Fibroblast of lung (primary cell): ENCODE results near the gene ETV6. TPM values are rescaled to one million over a fixed set of nuclear protein-coding genes. Genes with fewer than 3 reads are reported as not detected.

Experiments used
- DNase-seq, 2 donors: peaks; one replicate each; pipeline versions ENCODE4 v3.0.0 to v3.0.0-alpha.2; 2010; ENCODE audit warnings: low read depth in 2 of 2
- H2AFZ ChIP-seq: 2 replicates; pipeline ENCODE4 v1.5.1; 2012; ENCODE audit warnings: low read length, control low read depth, inconsistent platforms
- H3K27ac ChIP-seq: 2 replicates; pipeline ENCODE4 v1.5.1; 2011; ENCODE audit warnings: low read length, control low read depth; ENCODE audit not compliant: insufficient read depth
- H3K27me3 ChIP-seq: 2 replicates; pipeline ENCODE4 v1.5.1; 2011; ENCODE audit warnings: mild to moderate bottlenecking, low read length; ENCODE audit not compliant: control insufficient read depth, insufficient read depth
- H3K36me3 ChIP-seq: 2 replicates; pipeline ENCODE4 v1.5.1; 2011; ENCODE audit warnings: low read length; ENCODE audit not compliant: control insufficient read depth, insufficient read depth
- H3K4me1 ChIP-seq: 2 replicates; pipeline ENCODE4 v1.5.1; 2011; ENCODE audit warnings: low read length; ENCODE audit not compliant: control insufficient read depth, insufficient read depth; ENCODE audit errors: extremely low read depth
- H3K4me2 ChIP-seq: 2 replicates; pipeline ENCODE4 v1.5.1; 2011; ENCODE audit warnings: low read length, control low read depth; ENCODE audit not compliant: insufficient read depth; ENCODE audit errors: extremely low read depth
- H3K4me3 ChIP-seq, 4 experiments: fragments of 200-600 bp in 1 of 4; sonication (generic) in 1 of 4; replicated peaks in 1 of 4; 2 replicates each; pipeline ENCODE4 v1.5.1; 2011 to 2016; ENCODE audit warnings: low read length in 4 of 4, low read depth in 3 of 4, mild to moderate bottlenecking in 3 of 4, control low read depth in 2 of 4, inconsistent platforms in 1 of 4, mixed read lengths in 1 of 4; ENCODE audit not compliant: insufficient read depth in 1 of 4; ENCODE audit errors: control extremely low read depth in 1 of 4
- H3K79me2 ChIP-seq: 2 replicates; pipeline ENCODE4 v1.5.1; 2012; ENCODE audit warnings: mild to moderate bottlenecking, low read length, inconsistent platforms; ENCODE audit not compliant: control insufficient read depth, insufficient read depth
- H3K9ac ChIP-seq: 2 replicates; pipeline ENCODE4 v1.5.1; 2011; ENCODE audit warnings: mild to moderate bottlenecking, low read length, control low read depth; ENCODE audit not compliant: insufficient read depth
- H3K9me3 ChIP-seq: 2 replicates; pipeline ENCODE4 v1.5.1; 2012; ENCODE audit warnings: low read depth, low read length; ENCODE audit not compliant: control insufficient read depth, insufficient read depth
- H4K20me1 ChIP-seq: 2 replicates; pipeline ENCODE4 v1.5.1; 2011; ENCODE audit warnings: low read length; ENCODE audit not compliant: control insufficient read depth, insufficient read depth; ENCODE audit errors: extremely low read depth
- EZH2 ChIP-seq: IDR thresholded peaks from 2 replicates; pipeline ENCODE4 v1.5.1; 2012; ENCODE audit warnings: low read length, control low read depth, mild to moderate bottlenecking; ENCODE audit errors: missing control alignments
- polyA minus RNA-seq: library from RNA; depleted of rRNA, polyadenylated mRNA; stranded (reverse); fragments of >200 nt; gene quantifications from 2 replicates; pipeline ENCODE4 v1.2.3, GENCODE V29; 2011; ENCODE audit warnings: low replicate concordance
- polyA plus RNA-seq, 2 donors: library from polyadenylated mRNA; depleted of rRNA in 1 of 2; stranded (reverse) in 1 of 2; unstranded in 1 of 2; fragments of >200 nt; gene quantifications; 2 replicates each; pipeline ENCODE4 v1.2.1, GENCODE V29; 2011 to 2012; ENCODE audit warnings: missing spikeins in 1 of 2
- total RNA-seq: library from RNA; depleted of rRNA; stranded (reverse); fragments of >200 nt; gene quantifications from 2 replicates; pipeline ENCODE4 v1.2.1, GENCODE V29; 2014
- TF ChIP-seq, protein P1 (sequence below), 2 donors: IDR thresholded peaks in 1 of 2; conservative IDR thresholded peaks in 1 of 2; 1 replicate in 1 of 2; 2 replicates in 1 of 2; pipeline ENCODE4 v1.5.1; 2011 to 2012; ENCODE audit warnings: low read length in 2 of 2, control low read depth in 1 of 2, inconsistent platforms in 1 of 2, low read depth in 1 of 2, mild to moderate bottlenecking in 1 of 2

The ETV6 gene
- total RNA-seq (3.6 and 4.3 TPM in 2 replicates), polyA plus RNA-seq (4.5 and 8.9 TPM in 2 replicates), polyA minus RNA-seq (7.5 and 12.1 TPM in 2 replicates)
- polyA plus RNA-seq (2012), result 3.4 and 7.1 TPM in 2 replicates

DNA sequence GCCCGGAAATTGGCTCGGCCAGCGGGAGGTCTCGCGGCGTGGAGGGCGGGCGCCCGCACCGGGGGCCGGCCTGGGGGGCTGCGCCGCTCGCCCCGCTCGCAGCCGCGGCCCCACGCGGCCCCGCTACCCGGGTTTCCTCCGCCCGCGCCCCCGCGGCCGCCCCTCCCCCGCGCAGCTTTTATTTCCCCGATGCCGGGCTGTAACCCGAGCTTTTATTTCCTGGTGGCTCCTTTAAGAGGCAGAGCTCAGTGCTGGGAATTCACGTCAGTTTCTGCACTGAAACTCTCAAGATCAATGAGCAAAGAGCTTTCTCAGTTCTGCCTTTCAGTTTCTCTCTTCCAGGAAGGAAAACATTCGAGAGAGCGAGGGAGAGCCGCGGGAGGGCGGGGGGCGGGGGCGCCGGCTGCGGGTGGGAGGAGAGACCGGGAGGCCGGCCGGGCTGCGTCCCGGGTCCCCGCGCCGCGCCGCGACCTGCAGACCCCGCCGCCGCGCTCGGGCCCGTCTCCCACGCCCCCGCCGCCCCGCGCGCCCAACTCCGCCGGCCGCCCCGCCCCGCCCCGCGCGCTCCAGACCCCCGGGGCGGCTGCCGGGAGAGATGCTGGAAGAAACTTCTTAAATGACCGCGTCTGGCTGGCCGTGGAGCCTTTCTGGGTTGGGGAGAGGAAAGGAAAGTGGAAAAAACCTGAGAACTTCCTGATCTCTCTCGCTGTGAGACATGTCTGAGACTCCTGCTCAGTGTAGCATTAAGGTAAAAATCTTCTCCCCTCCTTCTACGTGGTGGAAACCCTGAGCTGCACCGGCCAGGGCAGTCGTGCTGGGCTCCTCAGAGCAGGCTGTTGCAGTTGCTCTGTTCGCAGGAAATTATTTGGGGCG lies at the start of gene ETV6:
Gene ETV6 (plus strand): TSS at position 262 of the 873 bp plus-strand sequence. CDS start 454 bp downstream, at position 716.
- Histone ChIP-seq H4K20me1 (no peaks in the 10 kb centered on the region), H3K4me1 (no peaks in the 10 kb centered on the region), H3K27me3 (no peaks in the 10 kb centered on the region), H3K79me2 (peaks cover 38% of the 10 kb centered on the region), H3K9me3 (no peaks in the 10 kb centered on the region), H3K36me3 (no peaks in the 10 kb centered on the region), H2AFZ (peak within 1 kb of the TSS; percentile 83), H3K27ac (peak within 1 kb of the TSS; percentile 88), H3K9ac (peak within 1 kb of the TSS; percentile 83), H3K4me3 (peak within 1 kb of the TSS; percentile 86 to 95 (median 90)), H3K4me2 (peak within 1 kb of the TSS; percentile 89)
- TF ChIP-seq EZH2, result no peak
- TF ChIP-seq, protein P1, sequence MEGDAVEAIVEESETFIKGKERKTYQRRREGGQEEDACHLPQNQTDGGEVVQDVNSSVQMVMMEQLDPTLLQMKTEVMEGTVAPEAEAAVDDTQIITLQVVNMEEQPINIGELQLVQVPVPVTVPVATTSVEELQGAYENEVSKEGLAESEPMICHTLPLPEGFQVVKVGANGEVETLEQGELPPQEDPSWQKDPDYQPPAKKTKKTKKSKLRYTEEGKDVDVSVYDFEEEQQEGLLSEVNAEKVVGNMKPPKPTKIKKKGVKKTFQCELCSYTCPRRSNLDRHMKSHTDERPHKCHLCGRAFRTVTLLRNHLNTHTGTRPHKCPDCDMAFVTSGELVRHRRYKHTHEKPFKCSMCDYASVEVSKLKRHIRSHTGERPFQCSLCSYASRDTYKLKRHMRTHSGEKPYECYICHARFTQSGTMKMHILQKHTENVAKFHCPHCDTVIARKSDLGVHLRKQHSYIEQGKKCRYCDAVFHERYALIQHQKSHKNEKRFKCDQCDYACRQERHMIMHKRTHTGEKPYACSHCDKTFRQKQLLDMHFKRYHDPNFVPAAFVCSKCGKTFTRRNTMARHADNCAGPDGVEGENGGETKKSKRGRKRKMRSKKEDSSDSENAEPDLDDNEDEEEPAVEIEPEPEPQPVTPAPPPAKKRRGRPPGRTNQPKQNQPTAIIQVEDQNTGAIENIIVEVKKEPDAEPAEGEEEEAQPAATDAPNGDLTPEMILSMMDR (conservative IDR thresholded peaks at IDR 0.05 in 1 of 2, IDR thresholded peaks at IDR 0.05 in 1 of 2; ENCODE audit: low read depth in 1 of 2, low read length in 2 of 2), result no peak
- peak; percentile 94 to 97 for DNase-seq

DNA sequence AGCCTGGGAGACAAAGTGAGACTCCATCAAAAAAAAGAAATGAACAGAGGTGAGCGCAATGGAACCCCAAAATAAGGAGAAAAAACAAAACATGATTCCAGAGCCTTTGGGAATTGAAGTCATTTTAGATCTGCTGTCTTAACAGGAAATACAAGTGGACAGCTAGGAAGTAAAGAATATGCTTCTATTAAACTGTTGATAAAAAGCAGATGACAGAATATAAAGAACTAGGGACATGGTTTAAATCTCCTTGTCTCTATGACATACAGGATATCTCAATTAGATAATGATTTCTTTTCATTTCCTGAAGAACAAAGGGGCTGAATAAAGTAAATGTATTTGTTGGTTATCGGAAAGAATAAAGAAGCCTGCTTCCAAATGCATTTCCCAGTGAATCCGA lies 49.3 kb upstream of the ETV6 start:
- no peak for TF ChIP-seq EZH2
- TF ChIP-seq, protein P1 (conservative IDR thresholded peaks at IDR 0.05 in 1 of 2, IDR thresholded peaks at IDR 0.05 in 1 of 2; ENCODE audit: low read depth in 1 of 2, low read length in 2 of 2), result no peak
- Histone ChIP-seq H4K20me1 (no peaks in the 10 kb centered on the region), H3K4me2 (no peak overlapping the region), H3K27ac (no peak overlapping the region), H3K4me3 (no peak overlapping the region), H2AFZ (no peak overlapping the region), H3K36me3 (no peaks in the 10 kb centered on the region), H3K9me3 (no peaks in the 10 kb centered on the region), H3K9ac (no peak overlapping the region), H3K27me3 (no peaks in the 10 kb centered on the region), H3K79me2 (no peaks in the 10 kb centered on the region), H3K4me1 (no peaks in the 10 kb centered on the region)
- DNase-seq, result no peak

DNA sequence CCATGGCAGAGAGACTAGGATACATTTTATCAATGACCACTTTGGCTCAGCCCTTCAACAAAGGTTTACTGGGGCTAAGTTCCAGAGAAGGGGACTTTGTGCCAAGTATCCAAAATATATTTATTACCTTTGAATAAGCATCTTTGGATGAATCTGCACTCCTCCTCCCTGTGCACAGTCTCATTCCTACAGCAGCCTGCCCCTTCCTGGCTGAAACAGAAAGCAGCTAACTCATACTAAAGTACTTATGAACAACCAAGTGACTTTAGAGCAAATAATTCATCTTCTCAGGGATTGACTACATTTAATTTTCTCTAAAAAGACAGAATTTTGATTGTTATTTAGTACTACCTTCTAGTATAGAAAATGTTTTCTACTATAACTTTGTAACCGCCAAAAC lies 47.8 kb upstream of the ETV6 start:
- no peaks in the 10 kb centered on the region for H3K9me3 ChIP-seq
- no peak overlapping the region for H2AFZ ChIP-seq
- H3K4me2 ChIP-seq, result no peak overlapping the region
- TF ChIP-seq, protein P1 (conservative IDR thresholded peaks at IDR 0.05 in 1 of 2, IDR thresholded peaks at IDR 0.05 in 1 of 2; ENCODE audit: low read depth in 1 of 2, low read length in 2 of 2), result no peak
- no peak for TF ChIP-seq EZH2
- H3K79me2 ChIP-seq, result no peaks in the 10 kb centered on the region
- no peak overlapping the region for H3K4me3 ChIP-seq
- no peak for DNase-seq
- H4K20me1 ChIP-seq, result no peaks in the 10 kb centered on the region
- H3K4me1 ChIP-seq, result no peaks in the 10 kb centered on the region
- no peak overlapping the region for H3K9ac ChIP-seq
- H3K27ac ChIP-seq, result no peak overlapping the region
- H3K36me3 ChIP-seq, result no peaks in the 10 kb centered on the region
- H3K27me3 ChIP-seq, result no peaks in the 10 kb centered on the region
